HCT116 (cell line): Measurements from ENCODE around the gene KRT7.

Source experiments
- CTCF ChIP-seq, 3 experiments: fragments of 200-600 bp in 1 of 3; sonication (generic) in 1 of 3; IDR thresholded peaks in 2 of 3; conservative IDR thresholded peaks in 1 of 3; 2 replicates each; pipeline ENCODE4 v1.5.1; 2012 to 2017; ENCODE audit warnings: low read depth in 2 of 3, low read length in 2 of 3, antibody characterized with exemption in 1 of 3, borderline replicate concordance in 1 of 3, control low read depth in 1 of 3, mild to moderate bottlenecking in 1 of 3, mixed read lengths in 1 of 3, mixed run types in 1 of 3, moderate library complexity in 1 of 3; ENCODE audit not compliant: insufficient read depth in 1 of 3
- ELF1 ChIP-seq: IDR thresholded peaks from 2 replicates; pipeline ENCODE4 v1.6.1; 2012; ENCODE audit warnings: low read depth, borderline replicate concordance
- EZH2phosphoT487 ChIP-seq: fragments of 200-600 bp; IDR thresholded peaks from 2 replicates; pipeline ENCODE4 v1.6.1; 2018; ENCODE audit warnings: antibody characterized with exemption, borderline replicate concordance
- POLR2AphosphoS5 ChIP-seq: IDR thresholded peaks from 2 replicates; pipeline ENCODE4 v1.6.1; 2011; ENCODE audit warnings: mild to moderate bottlenecking, low read depth, low read length, moderate library complexity
- TF ChIP-seq, protein P1 (sequence below): IDR thresholded peaks from 2 replicates; pipeline ENCODE4 v1.6.1; 2011; ENCODE audit warnings: mild to moderate bottlenecking, low read length, moderate library complexity; ENCODE audit not compliant: insufficient replicate concordance; ENCODE audit errors: extremely low read depth
- TF ChIP-seq, protein P2 (sequence below): IDR thresholded peaks from 2 replicates; pipeline ENCODE4 v1.6.1; 2012; ENCODE audit warnings: low read depth

- TF ChIP-seq, protein P1, sequence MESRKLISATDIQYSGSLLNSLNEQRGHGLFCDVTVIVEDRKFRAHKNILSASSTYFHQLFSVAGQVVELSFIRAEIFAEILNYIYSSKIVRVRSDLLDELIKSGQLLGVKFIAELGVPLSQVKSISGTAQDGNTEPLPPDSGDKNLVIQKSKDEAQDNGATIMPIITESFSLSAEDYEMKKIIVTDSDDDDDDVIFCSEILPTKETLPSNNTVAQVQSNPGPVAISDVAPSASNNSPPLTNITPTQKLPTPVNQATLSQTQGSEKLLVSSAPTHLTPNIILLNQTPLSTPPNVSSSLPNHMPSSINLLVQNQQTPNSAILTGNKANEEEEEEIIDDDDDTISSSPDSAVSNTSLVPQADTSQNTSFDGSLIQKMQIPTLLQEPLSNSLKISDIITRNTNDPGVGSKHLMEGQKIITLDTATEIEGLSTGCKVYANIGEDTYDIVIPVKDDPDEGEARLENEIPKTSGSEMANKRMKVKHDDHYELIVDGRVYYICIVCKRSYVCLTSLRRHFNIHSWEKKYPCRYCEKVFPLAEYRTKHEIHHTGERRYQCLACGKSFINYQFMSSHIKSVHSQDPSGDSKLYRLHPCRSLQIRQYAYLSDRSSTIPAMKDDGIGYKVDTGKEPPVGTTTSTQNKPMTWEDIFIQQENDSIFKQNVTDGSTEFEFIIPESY, result no peak
- no peak for TF ChIP-seq POLR2AphosphoS5
- TF ChIP-seq EZH2phosphoT487, result no peak
- TF ChIP-seq, protein P2, sequence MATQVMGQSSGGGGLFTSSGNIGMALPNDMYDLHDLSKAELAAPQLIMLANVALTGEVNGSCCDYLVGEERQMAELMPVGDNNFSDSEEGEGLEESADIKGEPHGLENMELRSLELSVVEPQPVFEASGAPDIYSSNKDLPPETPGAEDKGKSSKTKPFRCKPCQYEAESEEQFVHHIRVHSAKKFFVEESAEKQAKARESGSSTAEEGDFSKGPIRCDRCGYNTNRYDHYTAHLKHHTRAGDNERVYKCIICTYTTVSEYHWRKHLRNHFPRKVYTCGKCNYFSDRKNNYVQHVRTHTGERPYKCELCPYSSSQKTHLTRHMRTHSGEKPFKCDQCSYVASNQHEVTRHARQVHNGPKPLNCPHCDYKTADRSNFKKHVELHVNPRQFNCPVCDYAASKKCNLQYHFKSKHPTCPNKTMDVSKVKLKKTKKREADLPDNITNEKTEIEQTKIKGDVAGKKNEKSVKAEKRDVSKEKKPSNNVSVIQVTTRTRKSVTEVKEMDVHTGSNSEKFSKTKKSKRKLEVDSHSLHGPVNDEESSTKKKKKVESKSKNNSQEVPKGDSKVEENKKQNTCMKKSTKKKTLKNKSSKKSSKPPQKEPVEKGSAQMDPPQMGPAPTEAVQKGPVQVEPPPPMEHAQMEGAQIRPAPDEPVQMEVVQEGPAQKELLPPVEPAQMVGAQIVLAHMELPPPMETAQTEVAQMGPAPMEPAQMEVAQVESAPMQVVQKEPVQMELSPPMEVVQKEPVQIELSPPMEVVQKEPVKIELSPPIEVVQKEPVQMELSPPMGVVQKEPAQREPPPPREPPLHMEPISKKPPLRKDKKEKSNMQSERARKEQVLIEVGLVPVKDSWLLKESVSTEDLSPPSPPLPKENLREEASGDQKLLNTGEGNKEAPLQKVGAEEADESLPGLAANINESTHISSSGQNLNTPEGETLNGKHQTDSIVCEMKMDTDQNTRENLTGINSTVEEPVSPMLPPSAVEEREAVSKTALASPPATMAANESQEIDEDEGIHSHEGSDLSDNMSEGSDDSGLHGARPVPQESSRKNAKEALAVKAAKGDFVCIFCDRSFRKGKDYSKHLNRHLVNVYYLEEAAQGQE, result no peak
- no peak for TF ChIP-seq CTCF (IDR thresholded peaks at IDR 0.05 in 2 of 3, conservative IDR thresholded peaks at IDR 0.05 in 1 of 3; ENCODE audit: borderline replicate concordance in 1 of 3, insufficient read depth in 1 of 3, low read depth in 2 of 3, low read length in 2 of 3)
- no peak for TF ChIP-seq ELF1
Observed at GRCh38 chr12:52255926-52256583, 23.0 kb downstream of the KRT7 start.
